Adipose tissue (tissue), 3 donors: ENCODE data around the gene MRAP. TPM values are rescaled to one million over a fixed set of nuclear protein-coding genes. Genes with fewer than 3 reads are reported as not detected.

Experiments used
- H3K27ac ChIP-seq: one replicate; pipeline ENCODE4 v1.5.1; 2013; ENCODE audit warnings: low read depth, low read length
- WGBS, 3 donors: extraction: QIAGEN DNeasy Blood & Tissue Kit; methylation state at CpG; one replicate each; pipeline ENCODE4 v1.1.7; 2013; 5-methylcytosine and 5-hydroxymethylcytosine counted together
- polyA plus RNA-seq, 3 donors: library from polyadenylated mRNA; stranded (reverse); fragments of 200-250 nt; gene quantifications; one replicate each; pipeline ENCODE4 v1.2.3, GENCODE V29; 2013
- donor health status: healthy with polysubstance abuse.
- donor health status: Bipolar disorder and iron deficiency.
- donor health status: healthy.

The MRAP gene
- polyA plus RNA-seq, 3 donors = 43.7 to 316 (median 45.5) TPM

DNA sequence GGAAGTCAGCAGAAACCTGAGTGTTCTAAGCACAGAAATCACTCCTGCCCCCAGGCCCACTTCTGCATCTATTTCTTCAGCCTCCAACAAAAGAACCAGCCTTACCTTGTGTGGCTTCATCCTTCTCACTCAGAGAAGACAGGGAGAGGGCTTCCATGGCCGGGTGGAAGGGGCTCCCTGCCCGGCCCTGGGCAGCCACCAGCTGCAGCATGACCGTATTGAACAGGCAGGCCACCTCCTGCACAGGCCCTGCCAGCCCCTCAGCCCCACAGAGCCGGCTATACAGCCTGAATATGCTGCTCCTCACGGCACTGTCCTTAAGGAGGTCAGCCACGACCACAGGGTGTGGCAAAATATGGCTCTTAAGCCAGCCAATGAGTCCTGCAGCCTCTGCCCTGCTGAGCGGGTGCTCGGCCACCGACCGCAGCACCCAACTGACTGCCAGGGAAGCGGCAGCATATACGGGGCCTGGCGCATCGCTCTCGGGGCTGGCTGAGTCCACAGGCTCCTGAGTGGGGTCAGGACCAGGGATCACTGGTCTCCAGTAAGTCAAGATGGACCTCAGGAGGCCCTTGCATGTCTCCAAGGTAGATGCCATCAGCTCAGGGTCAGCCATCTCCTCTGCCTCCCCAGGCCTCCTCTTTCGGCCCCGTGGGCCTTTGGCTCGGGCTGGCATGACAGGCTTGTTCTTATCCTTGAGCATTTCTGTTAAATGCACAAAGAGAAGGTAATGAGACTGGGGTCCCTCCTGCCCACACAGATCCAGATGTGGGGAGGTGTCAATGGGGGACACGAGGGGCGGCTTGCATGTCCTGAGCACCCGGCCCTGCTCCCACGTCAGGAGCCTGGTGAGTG, 17.9 kb downstream of the MRAP start:
- no peak overlapping the region for H3K27ac ChIP-seq
- WGBS, 3 donors = 94 to 97% (median 95%) methylated on average over 22 of the region's 22 CpGs

DNA sequence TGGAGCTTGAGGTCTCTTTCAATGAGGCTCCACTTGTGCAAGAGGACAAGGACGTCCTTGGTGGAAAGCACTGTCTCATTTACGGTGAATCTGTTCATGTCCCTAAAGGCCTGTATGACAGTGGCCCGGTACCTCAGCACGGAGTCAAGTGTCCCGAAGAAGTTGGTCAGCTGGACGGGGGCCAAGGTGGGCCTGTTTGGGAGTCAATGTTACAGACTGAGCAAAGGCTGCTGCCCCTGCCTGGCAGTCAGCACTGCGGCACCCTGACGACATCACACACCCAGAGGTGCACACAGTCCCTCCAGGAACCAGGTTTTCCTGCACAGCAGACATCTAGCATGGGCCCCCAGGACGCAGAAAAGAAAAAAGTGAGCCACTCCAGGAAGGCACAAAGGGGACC, 19.1 kb downstream of the MRAP start:
- no peak overlapping the region for H3K27ac ChIP-seq
- 79 to 86% (median 80%) methylated on average over 9 of the region's 9 CpGs for WGBS, 3 donors

DNA sequence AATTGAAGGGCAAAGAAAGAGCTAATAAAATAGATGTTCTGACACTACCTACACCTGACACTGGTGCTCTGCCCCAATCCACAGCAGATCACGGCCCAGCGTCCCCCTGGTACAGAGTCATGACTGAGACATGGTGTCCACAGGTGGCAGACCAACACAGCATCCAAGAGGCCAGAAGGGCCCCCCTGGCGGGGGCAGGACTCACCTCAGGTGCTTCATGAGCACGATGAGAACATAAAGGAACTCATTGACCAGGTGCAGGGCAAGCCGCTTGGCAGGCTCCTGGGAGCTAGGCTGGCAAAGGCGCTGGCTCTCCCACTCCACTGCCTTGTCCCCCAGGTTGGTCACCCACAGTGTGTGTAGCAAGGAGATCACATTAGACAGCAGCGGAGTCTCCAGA, 20.4 kb downstream of the MRAP start:
- H3K27ac ChIP-seq = no peak overlapping the region
- WGBS, 3 donors = 93 to 96% (median 94%) methylated on average over 7 of the region's 7 CpGs

DNA sequence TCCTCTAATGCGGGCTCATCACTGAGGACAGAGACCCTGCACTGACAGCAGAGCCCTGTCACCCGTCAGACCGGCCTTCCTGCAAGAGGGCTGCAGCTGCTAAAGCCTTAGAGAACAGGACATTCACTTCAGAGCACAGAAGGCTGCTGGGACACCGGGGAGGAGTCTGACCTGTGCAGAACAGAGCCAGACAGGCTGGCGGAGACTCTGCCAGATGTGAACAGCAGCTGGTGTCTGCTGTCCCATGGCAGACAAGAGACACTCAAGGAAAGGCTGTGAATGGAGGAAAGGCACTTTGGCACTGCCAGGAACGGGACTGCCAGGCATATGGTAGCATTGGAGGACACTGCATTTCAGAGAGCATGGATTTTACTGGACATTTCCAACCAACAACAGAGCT, 21.4 kb downstream of the MRAP start:
- 88 to 97% (median 93%) methylated on average over 6 of the region's 6 CpGs for WGBS, 3 donors
- no peak overlapping the region for H3K27ac ChIP-seq

DNA sequence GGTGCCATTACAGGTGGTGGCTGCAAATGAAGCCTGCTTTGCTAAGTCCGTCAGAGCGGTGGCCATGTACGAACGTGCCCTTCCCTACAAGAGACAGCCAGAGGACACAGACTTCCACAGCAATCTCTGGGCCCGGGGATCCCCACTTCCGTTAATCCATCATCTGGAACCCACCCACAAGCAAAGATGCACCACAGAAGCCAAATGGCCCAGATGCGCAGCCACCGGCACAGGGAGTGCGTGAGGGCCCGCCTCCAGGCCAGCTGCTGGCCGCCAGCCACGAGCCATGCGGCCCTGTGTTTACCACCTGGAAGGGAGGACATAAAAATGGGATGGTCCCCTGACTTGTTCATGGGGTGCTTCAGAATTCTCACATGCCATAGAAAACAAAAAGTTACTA, 22.1 kb downstream of the MRAP start:
- 94 to 96% (median 94%) methylated on average over 13 of the region's 13 CpGs for WGBS, 3 donors

DNA sequence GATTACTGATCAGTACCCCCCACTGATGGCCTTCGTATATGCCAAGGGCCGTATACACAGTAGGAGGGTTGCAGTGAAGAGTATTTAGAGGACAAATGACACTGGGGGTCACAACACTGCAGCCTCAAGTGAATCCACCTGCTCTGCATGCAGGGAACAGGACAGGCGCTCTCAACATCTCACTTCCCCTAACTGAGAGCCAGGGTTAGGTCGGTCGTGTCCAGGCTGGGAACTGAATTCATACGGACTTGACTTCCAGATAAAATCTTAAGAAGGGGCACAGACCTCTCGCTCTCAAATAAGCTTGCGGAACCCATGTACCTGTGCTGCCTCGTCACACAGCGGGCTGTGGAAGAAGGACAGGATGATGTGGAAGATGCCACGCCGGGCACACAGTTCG, 22.8 kb downstream of the MRAP start:
- H3K27ac ChIP-seq = no peak overlapping the region
- WGBS, 3 donors = 95 to 97% (median 96%) methylated on average over 13 of the region's 13 CpGs

More for the DNA sequence above, 22.1 kb downstream of the MRAP start:
- no peak overlapping the region for H3K27ac ChIP-seq

DNA sequence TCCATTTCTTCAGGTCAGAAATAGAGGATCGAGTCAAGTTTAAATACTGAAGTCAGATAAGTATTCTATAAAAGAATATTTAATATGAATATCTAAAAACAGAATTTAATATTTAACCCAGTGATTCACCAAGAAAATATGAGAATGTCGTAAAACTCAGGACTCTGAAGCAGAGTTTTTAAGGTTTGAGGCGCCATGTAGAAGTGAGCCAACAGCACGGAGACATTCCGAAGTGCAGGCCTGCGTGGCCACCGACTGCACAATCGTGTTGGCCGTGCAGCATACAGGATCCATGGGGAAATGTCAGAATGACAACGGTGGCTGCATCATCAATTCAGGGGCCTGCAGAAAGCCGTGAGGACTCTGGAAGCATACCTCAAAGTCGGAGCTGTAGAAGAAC, 23.4 kb downstream of the MRAP start:
- 92 to 96% (median 95%) methylated on average over 12 of the region's 12 CpGs for WGBS, 3 donors
- H3K27ac ChIP-seq = no peak overlapping the region

DNA sequence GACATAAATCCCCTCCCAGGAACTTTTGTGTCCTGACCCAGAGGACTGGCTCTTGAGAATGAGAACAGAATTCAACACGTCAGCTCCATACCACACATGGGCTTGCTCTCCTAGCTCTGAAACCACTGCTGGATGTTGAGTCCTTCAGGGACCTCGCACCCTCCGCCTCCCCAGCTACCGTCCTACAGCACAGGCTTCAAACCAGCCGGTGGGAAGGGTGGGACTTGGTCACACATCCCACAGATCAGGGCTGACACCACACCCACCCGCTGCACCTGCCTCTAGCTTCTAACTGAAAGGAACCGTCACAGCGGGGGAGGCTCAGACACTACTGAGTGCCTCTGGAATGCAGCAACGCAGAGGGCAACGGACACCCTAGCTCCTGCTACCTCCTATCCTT, 24.0 kb downstream of the MRAP start:
- WGBS, 3 donors = 92 to 95% (median 93%) methylated on average over 10 of the region's 10 CpGs
- no peak overlapping the region for H3K27ac ChIP-seq

DNA sequence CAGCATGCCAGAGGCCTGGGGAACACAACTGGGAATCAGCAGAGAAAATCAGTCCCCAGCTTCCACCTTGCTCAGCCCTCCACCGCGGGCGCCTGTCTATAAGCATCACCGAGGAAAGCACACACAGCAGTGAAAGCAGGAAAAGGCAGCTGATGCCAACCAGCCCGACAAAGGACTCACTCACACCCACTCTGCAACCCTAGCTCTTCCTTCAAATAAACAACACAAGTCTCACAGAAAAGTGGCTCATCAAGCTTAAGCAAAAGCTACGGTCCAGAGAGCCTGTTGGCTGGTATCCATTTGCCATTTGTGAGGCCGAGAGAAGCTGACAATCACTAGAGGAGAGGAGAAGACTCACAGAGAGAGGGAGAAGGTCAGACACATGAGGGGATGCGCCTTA, 27.1 kb downstream of the MRAP start:
- 91 to 95% (median 92%) methylated on average over 8 of the region's 8 CpGs for WGBS, 3 donors

DNA sequence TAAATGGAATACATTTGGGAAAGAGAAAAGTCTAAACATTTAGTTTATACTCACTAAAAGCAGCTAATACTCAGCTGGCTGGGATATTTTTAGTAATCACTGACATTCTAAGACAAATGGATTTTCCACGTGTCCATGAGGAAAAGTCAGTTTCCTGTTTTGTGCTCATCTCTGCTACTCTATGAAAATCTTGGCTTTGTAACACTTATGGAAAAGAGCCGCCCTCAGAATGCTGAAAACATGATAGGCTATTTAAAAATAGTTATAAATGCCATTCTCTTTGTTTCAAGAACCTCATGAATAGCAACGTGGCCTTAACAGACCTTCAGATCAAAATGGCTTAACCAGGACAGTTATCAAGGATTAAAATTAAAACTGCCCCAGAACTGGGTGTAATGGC, 29.9 kb downstream of the MRAP start:
- WGBS, 3 donors = 38 to 71% (median 53%) methylated on average over 3 of the region's 3 CpGs
- no peak overlapping the region for H3K27ac ChIP-seq

More for the DNA sequence above, 27.1 kb downstream of the MRAP start:
- no peak overlapping the region for H3K27ac ChIP-seq

DNA sequence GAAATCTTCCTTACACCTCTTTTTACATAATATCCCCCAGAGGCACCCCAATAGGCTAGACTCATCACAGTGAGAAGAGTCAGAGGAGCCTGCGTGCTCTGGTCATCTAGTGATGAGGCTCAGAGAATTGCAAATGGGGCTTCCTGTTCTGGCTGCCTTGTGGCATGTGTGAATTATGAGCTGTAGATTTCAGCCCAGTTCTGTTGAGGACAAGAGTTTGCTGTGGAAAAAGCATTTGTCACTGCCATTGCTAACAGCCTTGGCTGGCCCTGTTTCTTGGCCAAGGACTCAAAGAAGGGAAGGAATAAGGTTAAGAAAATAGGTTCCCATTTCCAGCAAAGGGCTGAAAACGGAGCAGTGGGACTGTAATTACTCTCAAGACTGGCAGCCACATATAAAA, 30.7 kb downstream of the MRAP start:
- 50 to 70% (median 62%) methylated on average over 2 of the region's 2 CpGs for WGBS, 3 donors
- no peak overlapping the region for H3K27ac ChIP-seq

DNA sequence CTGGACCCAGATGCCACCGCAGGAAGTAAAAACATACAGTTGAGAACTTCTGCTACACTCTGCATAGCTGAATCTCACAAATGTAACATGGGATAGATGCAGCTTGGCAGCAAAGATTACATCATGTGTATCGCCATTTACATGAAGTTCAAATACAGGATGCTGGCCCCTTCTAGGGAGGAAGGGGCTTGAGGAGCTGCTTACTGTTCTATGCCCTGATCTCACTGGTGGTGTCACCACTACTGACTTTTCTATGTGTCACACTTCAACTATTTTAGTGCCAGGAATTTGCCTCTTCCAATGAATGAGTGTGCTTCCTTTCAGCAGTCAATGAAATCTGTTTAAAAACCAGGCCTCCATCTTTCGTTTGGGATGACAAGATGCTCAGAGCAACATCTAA, 31.1 kb downstream of the MRAP start:
- H3K27ac ChIP-seq = no peak overlapping the region
- 65 to 84% (median 68%) methylated on average over 3 of the region's 3 CpGs for WGBS, 3 donors

DNA sequence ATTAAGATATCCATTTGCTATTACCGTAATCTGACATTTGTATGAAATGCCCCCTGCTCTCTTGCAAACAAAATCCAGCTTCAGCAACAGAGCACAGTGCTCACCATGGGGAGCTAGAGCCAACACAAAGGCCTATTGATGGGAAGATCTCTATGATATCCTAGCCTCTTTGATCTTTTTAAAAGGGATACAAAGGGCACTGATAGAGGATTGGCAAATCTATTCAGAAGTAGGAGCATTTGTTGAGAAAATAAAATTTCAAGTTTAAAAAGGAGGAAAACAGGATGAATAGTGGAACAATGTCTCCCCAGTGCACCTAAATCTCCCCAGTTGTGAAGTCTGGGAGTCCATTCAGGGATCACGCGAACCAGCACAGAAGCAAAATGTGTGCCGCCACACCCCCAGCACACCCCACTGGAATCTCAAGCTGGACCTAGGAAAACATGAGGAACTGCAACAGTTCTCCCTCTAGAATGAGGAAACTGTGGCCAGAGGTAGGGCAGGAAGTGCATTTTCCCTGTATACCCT, 32.2 kb downstream of the MRAP start:
- WGBS, 3 donors = 96 to 99% (median 99%) methylated on average over 4 of the region's 4 CpGs
- no peak overlapping the region for H3K27ac ChIP-seq

DNA sequence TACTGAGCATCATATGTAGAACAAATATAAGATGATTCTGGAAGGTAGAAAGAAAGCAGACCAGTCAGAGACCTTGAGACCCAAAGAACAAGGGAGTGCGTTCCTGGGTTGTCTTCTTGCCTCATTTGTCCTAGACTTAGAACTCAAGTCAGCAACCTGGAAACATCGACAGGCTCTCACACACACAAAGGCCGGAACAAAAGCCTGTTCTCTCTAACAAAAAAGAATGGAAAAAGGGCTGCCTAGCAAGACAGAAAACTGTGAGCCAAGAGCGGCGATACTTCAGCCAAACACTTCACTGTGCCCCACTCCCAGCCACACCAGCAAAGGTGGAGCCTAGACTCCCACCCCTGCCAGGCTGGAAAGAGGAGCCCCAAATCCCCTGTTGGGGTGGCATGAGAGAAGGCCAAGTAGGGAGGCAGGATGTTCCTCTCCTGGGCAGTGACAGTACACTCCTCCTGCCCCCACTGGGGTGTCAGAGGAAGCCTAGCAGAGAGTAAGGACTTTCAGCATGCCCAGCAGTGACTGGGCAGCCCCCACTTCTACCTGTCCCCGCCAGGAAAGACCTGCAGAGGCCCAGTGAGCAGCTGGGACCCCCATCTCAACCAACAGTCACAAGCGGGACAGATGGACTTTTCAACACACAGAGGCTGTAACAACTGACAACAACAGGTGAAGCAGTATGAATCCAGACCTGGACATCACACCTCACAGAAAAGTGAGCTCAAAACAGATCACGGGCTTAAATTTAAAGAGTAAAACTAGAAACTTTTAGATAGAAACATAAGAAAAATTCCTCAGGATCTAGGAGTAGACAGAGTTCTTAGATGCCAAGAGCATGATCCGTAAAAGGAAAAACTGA, 33.0 kb downstream of the MRAP start:
- no peak overlapping the region for H3K27ac ChIP-seq
- WGBS, 3 donors = 89 to 93% (median 91%) methylated on average over 9 of the region's 9 CpGs

DNA sequence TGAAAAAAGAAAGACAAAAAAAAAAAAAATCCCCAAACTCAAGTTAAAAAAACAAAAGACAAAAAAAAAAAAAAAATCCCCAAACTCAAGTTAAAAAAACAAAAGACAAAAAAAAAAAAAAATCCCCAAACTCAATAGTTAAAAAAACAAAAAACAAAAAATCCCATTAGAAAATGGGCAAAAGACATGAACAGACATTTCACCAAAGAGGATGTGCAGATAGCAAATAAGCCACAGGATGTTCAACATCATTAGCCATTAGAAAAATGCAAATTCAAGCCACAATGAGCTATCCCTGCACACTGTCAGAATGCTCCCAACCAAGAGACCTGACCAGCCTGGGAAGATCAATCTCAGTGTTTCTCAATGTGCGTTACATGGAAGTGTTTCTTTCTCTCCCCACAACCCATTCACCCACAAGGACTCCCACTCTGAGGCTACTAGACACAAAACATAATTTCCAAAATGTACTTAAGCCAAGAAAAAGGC, 33.9 kb downstream of the MRAP start:
- WGBS, 3 donors = 93 to 97% (median 96%) methylated on average over 1 of the region's 1 CpG
- H3K27ac ChIP-seq = no peak overlapping the region

DNA sequence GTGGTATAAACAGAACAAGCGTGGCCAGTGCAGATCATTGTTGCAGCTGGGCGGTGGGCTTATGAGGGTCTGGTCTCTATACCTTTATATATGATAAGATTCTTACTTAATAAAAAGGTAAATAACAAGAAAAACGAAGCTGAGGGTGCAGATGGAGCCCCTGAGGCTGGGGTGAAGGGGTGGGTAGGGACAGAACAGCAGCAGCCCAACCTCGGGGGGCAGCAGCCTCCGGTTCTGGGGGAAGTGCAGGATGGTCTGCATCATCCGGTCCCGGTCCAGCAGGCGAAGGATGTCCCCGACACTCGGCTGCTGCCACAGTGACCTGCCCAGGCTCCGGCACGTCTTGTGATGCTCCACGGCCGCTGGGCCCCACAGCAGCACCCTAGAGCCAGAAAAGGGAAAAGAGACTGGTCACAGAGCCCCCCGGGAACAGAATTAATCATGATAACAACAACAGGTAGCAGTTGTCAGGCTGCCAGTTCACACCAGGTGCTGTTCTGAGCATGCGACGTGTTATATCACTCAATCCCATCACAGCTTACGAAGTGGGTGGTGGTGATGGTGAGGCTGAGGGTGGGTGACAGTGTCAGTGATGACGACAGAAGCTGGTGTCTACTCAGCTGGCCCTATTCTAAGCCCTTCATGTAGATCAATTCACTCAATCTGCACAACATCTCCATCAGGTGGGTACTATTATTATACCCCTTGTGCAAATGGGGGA, 35.5 kb downstream of the MRAP start:
- H3K27ac ChIP-seq = no peak overlapping the region
- WGBS, 3 donors = 94 to 97% (median 94%) methylated on average over 19 of the region's 19 CpGs

DNA sequence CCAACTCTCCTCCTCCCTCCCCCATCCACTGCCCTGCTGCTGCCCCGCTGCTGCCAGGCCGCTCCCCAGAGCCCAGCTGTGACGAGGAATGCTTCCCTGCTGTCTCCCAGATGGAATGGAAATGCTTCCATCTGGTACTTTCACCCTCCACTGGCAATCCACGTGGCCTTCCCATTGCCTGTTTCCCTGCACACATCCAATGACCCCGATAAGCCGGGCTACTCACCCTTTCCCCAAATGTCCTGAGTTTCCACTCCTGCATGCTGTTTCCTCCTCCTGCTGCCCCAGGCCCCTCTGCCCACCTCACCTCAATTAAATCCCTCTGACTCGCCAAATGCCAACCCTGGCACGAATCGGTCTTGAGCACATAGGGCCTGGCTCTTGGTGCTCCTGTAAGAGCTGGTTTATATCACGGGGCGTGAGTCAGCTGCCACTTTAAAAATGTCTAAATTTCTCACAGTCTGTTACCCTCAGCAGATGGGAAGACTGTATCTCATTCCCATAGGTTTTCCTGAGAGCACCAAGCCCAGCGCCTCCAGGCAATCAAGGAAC, 36.4 kb downstream of the MRAP start:
- WGBS, 3 donors = 76 to 92% (median 89%) methylated on average over 12 of the region's 12 CpGs
- H3K27ac ChIP-seq = no peak overlapping the region
